Mucosa of descending colon (tissue), 3 donors: ENCODE results near the gene RBPJ. TPM values are rescaled to one million over a fixed set of nuclear protein-coding genes. Genes with fewer than 3 reads are reported as not detected.

Experiments
- ATAC-seq: fragments of 200-7000 bp; cut with Tn5 transposase; one replicate; pipeline ENCODE4 v1.9.1; 2020; ENCODE audit warnings: mild to moderate bottlenecking, moderate library complexity
- DNase-seq, 3 donors: peaks; one replicate each; pipeline ENCODE4 v3.0.0-alpha.2; 2020
- H3K36me3 ChIP-seq: fragments of 200-600 bp; one replicate; pipeline ENCODE4 v1.8.0; 2021; ENCODE audit warnings: low read depth, mild to moderate bottlenecking
- H3K4me1 ChIP-seq: fragments of 200-600 bp; one replicate; pipeline ENCODE4 v1.8.0; 2021; ENCODE audit warnings: low read depth, mild to moderate bottlenecking
- H3K4me3 ChIP-seq: fragments of 200-600 bp; one replicate; pipeline ENCODE4 v1.8.0; 2021; ENCODE audit warnings: mild to moderate bottlenecking
- H3K9me3 ChIP-seq: fragments of 200-600 bp; one replicate; pipeline ENCODE4 v1.8.0; 2021; ENCODE audit warnings: mild to moderate bottlenecking
- CTCF ChIP-seq: fragments of 200-600 bp; IDR thresholded peaks from one replicate; pipeline ENCODE4 v1.8.0; 2022; ENCODE audit warnings: antibody characterized with exemption, mild to moderate bottlenecking
- intact Hi-C, 2 donors: fragments of 100-400 bp; cut with DNase I in 1 of 2; cut with micrococcal nuclease in 1 of 2; formaldehyde crosslinking; loops; one replicate each; pipeline versions ENCODE4 v1.11.0 to v1.11.1; 2022; cut with DNase I, micrococcal nuclease
- total RNA-seq, 3 donors: library from RNA; stranded (reverse); fragmentation: NEBNext Ultra II Directional in 2 of 3; extraction: Animal tissue kit (Norgen Biotek cat#: 25700) in 2 of 3; gene quantifications; one replicate each; pipeline versions ENCODE4 v1.2.1 to v1.2.4, GENCODE V29; 2021 to 2023
- donor health status: DM: no; HTN: no; CAD: no; lungs with moderate emphysema.
- donor health status: DM: no; HTN: no; CAD: no.
- donor health status: DM: no; HTN: yes; CAD: no.

Gene RBPJ
- total RNA-seq, 3 donors from 2014 or later = 50.4 to 133 (median 52.0) TPM

GRCh38 chr4:26475716-26476115, 154.9 kb downstream of the RBPJ start:
- H3K4me3 ChIP-seq = no peak overlapping the region
- no peak for DNase-seq
- no peak for TF ChIP-seq CTCF
- H3K36me3 ChIP-seq = no peaks in the 10 kb centered on the region
- intact Hi-C loops = no loop called here
- ATAC-seq = no peak
- no peaks in the 10 kb centered on the region for H3K4me1 ChIP-seq
- no peaks in the 10 kb centered on the region for H3K9me3 ChIP-seq

GRCh38 chr4:26476545-26476944, 155.7 kb downstream of the RBPJ start:
- ATAC-seq (no peak), DNase-seq (no peak)
- Histone ChIP-seq H3K36me3 (no peaks in the 10 kb centered on the region), H3K9me3 (no peaks in the 10 kb centered on the region), H3K4me1 (no peaks in the 10 kb centered on the region), H3K4me3 (no peak overlapping the region)
- TF ChIP-seq CTCF = no peak
- intact Hi-C loops = no loop called here

- no peaks in the 10 kb centered on the region for H3K4me1 ChIP-seq
- no peak overlapping the region for H3K4me3 ChIP-seq
- DNase-seq (no peak), ATAC-seq (no peak)
- no peak for TF ChIP-seq CTCF
- no peaks in the 10 kb centered on the region for H3K36me3 ChIP-seq
- intact Hi-C loops = no loop called here
- no peaks in the 10 kb centered on the region for H3K9me3 ChIP-seq
Observed at GRCh38 chr4:26478330-26478729, 157.5 kb downstream of the RBPJ start.

GRCh38 chr4:26482508-26483462, 162.0 kb downstream of the RBPJ start:
- intact Hi-C loops = no loop called here
- no peak for TF ChIP-seq CTCF
- no peaks in the 10 kb centered on the region for H3K36me3 ChIP-seq
- no peaks in the 10 kb centered on the region for H3K9me3 ChIP-seq
- H3K4me1 ChIP-seq = no peaks in the 10 kb centered on the region
- DNase-seq = no peak
- H3K4me3 ChIP-seq = no peak overlapping the region
- ATAC-seq = no peak

GRCh38 chr4:26484032-26484515, 163.3 kb downstream of the RBPJ start:
- H3K4me3 ChIP-seq = no peak overlapping the region
- TF ChIP-seq CTCF = no peak
- ATAC-seq (no peak), DNase-seq (no peak)
- H3K4me1 ChIP-seq = no peaks in the 10 kb centered on the region
- no peaks in the 10 kb centered on the region for H3K9me3 ChIP-seq
- intact Hi-C loops = no loop called here
- no peaks in the 10 kb centered on the region for H3K36me3 ChIP-seq
